Coronary artery (tissue), 2 donors: ENCODE measurements around the gene PTBP1.

ENCODE experiments used
- DNase-seq: peaks from one replicate; pipeline ENCODE4 v3.0.0-alpha.2; 2017; ENCODE audit warnings: low spot score
- H3K27ac ChIP-seq, 2 donors: fragments of 200-600 bp; sonication (generic); one replicate each; pipeline ENCODE4 v1.5.1; 2016 to 2019
- H3K4me3 ChIP-seq: fragments of 200-600 bp; sonication (generic); 2 replicates; pipeline ENCODE4 v1.5.1; 2016; ENCODE audit warnings: mild to moderate bottlenecking, moderate library complexity
- CTCF ChIP-seq: fragments of 200-600 bp; sonication (generic); IDR thresholded peaks from one replicate; pipeline ENCODE4 v1.5.1; 2019; ENCODE audit warnings: antibody characterized with exemption

The PTBP1 gene

GRCh38 chr19:763869-764268 is 33.4 kb upstream of the PTBP1 start:
- Histone ChIP-seq H3K4me3 (no peak overlapping the region), H3K27ac (no peak overlapping the region)
- no peak for DNase-seq
- no peak for TF ChIP-seq CTCF

GRCh38 chr19:764301-764700 is 33.0 kb upstream of the PTBP1 start:
- Histone ChIP-seq H3K4me3 (no peak overlapping the region), H3K27ac (no peak overlapping the region)
- TF ChIP-seq CTCF, result no peak
- no peak for DNase-seq

GRCh38 chr19:765179-765738 is 32.0 kb upstream of the PTBP1 start:
- no peak for DNase-seq
- TF ChIP-seq CTCF, result no peak
- Histone ChIP-seq H3K4me3 (no peak overlapping the region), H3K27ac (no peak overlapping the region)

- Histone ChIP-seq H3K27ac (peak overlapping the region in 1 of 2 donors; percentile 8), H3K4me3 (no peak overlapping the region)
- no peak for TF ChIP-seq CTCF
- DNase-seq, result no peak
These were observed 28.8 kb upstream of the PTBP1 start for GRCh38 chr19:768424-768823.

- H3K27ac ChIP-seq, result no peak overlapping the region
- no peak for TF ChIP-seq CTCF
- no peak overlapping the region for H3K4me3 ChIP-seq
- DNase-seq, result no peak
These were observed 27.6 kb upstream of the PTBP1 start for GRCh38 chr19:769616-770015.

GRCh38 chr19:771332-771785 is 25.9 kb upstream of the PTBP1 start:
- DNase-seq, result no peak
- TF ChIP-seq CTCF, result no peak
- Histone ChIP-seq H3K4me3 (no peak overlapping the region), H3K27ac (no peak overlapping the region)

GRCh38 chr19:772063-772462 is 25.2 kb upstream of the PTBP1 start:
- no peak for DNase-seq
- Histone ChIP-seq H3K4me3 (no peak overlapping the region), H3K27ac (no peak overlapping the region)
- TF ChIP-seq CTCF, result no peak
